OCI-LY1 (cell line): ENCODE measurements around the gene PHKA1.

ENCODE experiments used
- CTCF ChIP-seq: fragments of 200-600 bp; sonication (generic), shearing (Covaris generic); IDR thresholded peaks from 2 replicates; pipeline ENCODE4 v1.5.1; 2017; ENCODE audit warnings: mild to moderate bottlenecking, antibody characterized with exemption, low read length, moderate library complexity, mixed read lengths
- EZH2 ChIP-seq: fragments of 200-600 bp; sonication (generic), shearing (Covaris generic); IDR thresholded peaks from 2 replicates; pipeline ENCODE4 v1.8.0; 2017; ENCODE audit warnings: borderline replicate concordance, mixed run types, mild to moderate bottlenecking, antibody characterized with exemption, low read length, moderate library complexity, mixed read lengths

- no peak for TF ChIP-seq CTCF
- TF ChIP-seq EZH2, result no peak
Measured at GRCh38 chrX:72713130-72713529, 976 bp downstream of the PHKA1 start.
